HG03175 (cell line): ENCODE measurements around the gene AURKB.
"Not testable (repeated sequence)": the region's sequence is repeated elsewhere in the genome, so short reads cannot be mapped to it uniquely, and the experiment has no call there.

Experiments
- ATAC-seq: cut with Tn5 transposase; IDR thresholded peaks from one replicate; pipeline ENCODE4 v1.9.1; 2021; ENCODE audit warnings: mild to moderate bottlenecking, moderate library complexity; ENCODE audit not compliant: unreplicated experiment

AURKB gene

GRCh38 chr17:8225813-8226535 lies 15.6 kb upstream of the AURKB start:
- ATAC-seq = no peak

- no peak for ATAC-seq
These were observed 14.8 kb upstream of the AURKB start for GRCh38 chr17:8224891-8225812.

GRCh38 chr17:8223356-8224126 lies 13.2 kb upstream of the AURKB start:
- ATAC-seq = peak; percentile 4

GRCh38 chr17:8222630-8223355 lies 12.4 kb upstream of the AURKB start:
- ATAC-seq = peak; percentile 30

- ATAC-seq = peak; percentile 26
These were observed 11.9 kb upstream of the AURKB start for GRCh38 chr17:8222380-8222629.

GRCh38 chr17:8221663-8222379 lies 11.4 kb upstream of the AURKB start:
- peak; percentile 44 for ATAC-seq

- no peak for ATAC-seq
These were observed 10.6 kb upstream of the AURKB start for GRCh38 chr17:8220783-8221662.

- ATAC-seq = not testable (repeated sequence)
These were observed 3.6 kb upstream of the AURKB start for GRCh38 chr17:8214000-8214399.

- ATAC-seq = no peak
These were observed 2.2 kb upstream of the AURKB start for GRCh38 chr17:8212312-8213180.

- ATAC-seq = no peak
These were observed 535 bp upstream of the AURKB start for GRCh38 chr17:8210761-8211458.

- no peak for ATAC-seq
These were observed 3.8 kb downstream of the AURKB start for GRCh38 chr17:8206536-8206935.

- ATAC-seq = no peak
These were observed 5.4 kb downstream of the AURKB start for GRCh38 chr17:8204761-8205555.

GRCh38 chr17:8192070-8192815 lies 18.1 kb downstream of the AURKB start:
- ATAC-seq = peak; percentile 32

GRCh38 chr17:8190506-8190905 lies 19.9 kb downstream of the AURKB start:
- no peak for ATAC-seq

GRCh38 chr17:8189711-8190477 lies 20.5 kb downstream of the AURKB start, which contains the start of gene BORCS6:
Gene BORCS6, minus strand, starts transcription at chr17:8190180. Its CDS starts 40 bp downstream, at chr17:8190140.
- peak; percentile 53 for ATAC-seq
